GM23248 (cell line): ENCODE data around the gene CACNA1C.

Experiments used
- EZH2 ChIP-seq: fragments of 200-600 bp; sonication (generic); IDR thresholded peaks from 2 replicates; pipeline ENCODE4 v1.6.1; 2018; ENCODE audit warnings: antibody characterized with exemption, mild to moderate bottlenecking; ENCODE audit not compliant: insufficient read depth, poor library complexity, severe bottlenecking
- EZH2phosphoT487 ChIP-seq: fragments of 200-600 bp; sonication (generic); IDR thresholded peaks from 2 replicates; pipeline ENCODE4 v1.6.1; 2018; ENCODE audit warnings: antibody characterized with exemption, moderate library complexity, mild to moderate bottlenecking, low read depth; ENCODE audit not compliant: insufficient read depth

DNA sequence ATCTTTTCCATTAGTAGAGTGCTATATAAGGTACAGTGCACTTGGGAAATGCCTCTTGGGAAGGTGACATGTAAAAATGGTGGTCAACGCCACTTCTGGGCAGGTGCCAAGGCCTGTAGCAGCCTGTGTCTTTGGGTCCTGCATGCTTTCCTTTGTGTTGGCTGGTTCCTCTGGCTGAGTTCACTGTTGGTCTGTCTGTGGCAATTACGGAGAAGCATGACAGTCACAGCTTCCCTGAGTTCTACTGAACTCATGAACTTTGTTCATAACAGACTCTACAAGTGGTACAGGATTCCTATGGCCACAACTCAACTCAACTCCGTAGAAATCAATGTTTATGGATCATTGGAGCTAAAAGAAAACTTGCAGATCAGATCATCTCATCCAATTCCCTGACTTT is 98.0 kb downstream of the CACNA1C start:
- TF ChIP-seq EZH2phosphoT487 (no peak), EZH2 (no peak)
